SK-N-MC (cell line): ENCODE measurements around the gene ATP8B1.

Experiments used
- DNase-seq: peaks from one replicate; pipeline ENCODE4 v3.0.0-alpha.2; 2011; ENCODE audit warnings: low read depth, low spot score
- H3K27ac ChIP-seq: fragments of 200-600 bp; sonication (generic); 2 replicates; pipeline ENCODE4 v1.5.1; 2016; ENCODE audit warnings: mixed run types
- H3K36me3 ChIP-seq: fragments of 200-600 bp; sonication (generic); 2 replicates; pipeline ENCODE4 v1.6.1; 2017; ENCODE audit warnings: antibody characterized with exemption, low read length, mixed read lengths; ENCODE audit not compliant: insufficient read depth
- H3K4me3 ChIP-seq: fragments of 200-600 bp; sonication (generic); 2 replicates; pipeline ENCODE4 v1.5.1; 2016
- H3K9ac ChIP-seq: fragments of 200-600 bp; sonication (generic); 2 replicates; pipeline ENCODE4 v1.8.0; 2017; ENCODE audit warnings: mixed run types, mixed read lengths; ENCODE audit not compliant: insufficient read length
- H3K9me3 ChIP-seq: fragments of 200-600 bp; sonication (generic); 2 replicates; pipeline ENCODE4 v1.6.1; 2017; ENCODE audit warnings: low read depth, mild to moderate bottlenecking, antibody characterized with exemption, low read length, moderate library complexity, mixed read lengths
- EZH2 ChIP-seq: fragments of 200-600 bp; sonication (generic); IDR thresholded peaks from one replicate; pipeline ENCODE4 v1.6.1; 2017; ENCODE audit warnings: antibody characterized with exemption
- FOXP2 ChIP-seq: optimal IDR thresholded peaks from 2 replicates; pipeline ENCODE3; 2011; ENCODE audit warnings: mild to moderate bottlenecking, moderate library complexity; ENCODE audit not compliant: insufficient read depth; ENCODE audit errors: extremely low read length, control extremely low read depth
- POLR2AphosphoS5 ChIP-seq: IDR thresholded peaks from 2 replicates; pipeline ENCODE4 v1.6.1; 2012; ENCODE audit warnings: mild to moderate bottlenecking, low read depth, low read length, borderline replicate concordance

The ATP8B1 gene

DNA sequence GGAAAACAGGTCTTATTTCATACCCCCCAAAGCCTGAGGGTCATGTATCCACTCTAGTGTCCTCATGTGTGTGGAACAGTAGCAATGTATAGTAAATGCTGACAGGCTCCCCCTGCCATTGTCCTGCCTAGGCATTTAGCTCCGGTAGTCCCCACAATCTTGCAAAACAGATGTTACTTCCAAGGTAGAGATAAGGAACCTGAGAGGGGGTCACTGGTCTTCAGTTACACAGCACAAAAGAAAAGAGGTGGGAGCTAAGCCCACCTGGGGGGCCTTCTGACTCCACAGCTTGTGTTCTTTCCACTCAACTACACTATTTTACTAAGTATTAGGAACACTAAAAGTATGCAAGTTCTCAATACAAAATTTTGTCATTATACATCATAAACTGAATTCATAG, 199.2 kb downstream of the ATP8B1 start:
- Histone ChIP-seq H3K4me3 (no peak overlapping the region), H3K9me3 (no peaks in the 10 kb centered on the region), H3K27ac (no peak overlapping the region), H3K36me3 (peaks cover 87% of the 10 kb centered on the region), H3K9ac (no peak overlapping the region)
- TF ChIP-seq EZH2 (no peak), POLR2AphosphoS5 (no peak), FOXP2 (no peak)
- no peak for DNase-seq
